GM19043 (cell line): Measurements from ENCODE around the gene SUSD5.
"Not testable (repeated sequence)": the region's sequence is repeated elsewhere in the genome, so short reads cannot be mapped to it uniquely, and the experiment has no call there.

ENCODE experiments used
- ATAC-seq: cut with Tn5 transposase; IDR thresholded peaks from one replicate; pipeline ENCODE4 v1.9.1; 2021; ENCODE audit warnings: low read depth; ENCODE audit not compliant: unreplicated experiment

Gene SUSD5

GRCh38 chr3:33153782-33154181 lies 64.8 kb downstream of the SUSD5 start:
- ATAC-seq, result no peak

GRCh38 chr3:33152363-33153360 lies 65.9 kb downstream of the SUSD5 start:
- no peak for ATAC-seq

- ATAC-seq, result no peak
Measured at GRCh38 chr3:33149342-33149741, 69.3 kb downstream of the SUSD5 start.

GRCh38 chr3:33146791-33147445 lies 71.7 kb downstream of the SUSD5 start:
- no peak for ATAC-seq

- ATAC-seq, result no peak
Measured at GRCh38 chr3:33145901-33146580, 72.6 kb downstream of the SUSD5 start.

- no peak for ATAC-seq
Measured at GRCh38 chr3:33145221-33145900, 73.2 kb downstream of the SUSD5 start.

GRCh38 chr3:33144433-33144832 lies 74.2 kb downstream of the SUSD5 start:
- no peak for ATAC-seq

GRCh38 chr3:33141006-33141405 lies 77.6 kb downstream of the SUSD5 start:
- ATAC-seq, result no peak

GRCh38 chr3:33139996-33140395 lies 78.6 kb downstream of the SUSD5 start:
- no peak for ATAC-seq

- ATAC-seq, result not testable (repeated sequence)
Measured at GRCh38 chr3:33139006-33139623, 79.5 kb downstream of the SUSD5 start.

GRCh38 chr3:33137691-33138090 lies 80.9 kb downstream of the SUSD5 start:
- ATAC-seq, result no peak

- ATAC-seq, result no peak
Measured at GRCh38 chr3:33134026-33134625, 84.5 kb downstream of the SUSD5 start.

GRCh38 chr3:33132019-33132360 lies 86.6 kb downstream of the SUSD5 start:
- no peak for ATAC-seq

- peak; percentile 86 for ATAC-seq
Measured at GRCh38 chr3:33131331-33132018, 87.1 kb downstream of the SUSD5 start.

- ATAC-seq, result no peak
Measured at GRCh38 chr3:33130144-33130543, 88.5 kb downstream of the SUSD5 start.

- ATAC-seq, result no peak
Measured at GRCh38 chr3:33128706-33129105, 89.9 kb downstream of the SUSD5 start.

- ATAC-seq, result no peak
Measured at GRCh38 chr3:33125840-33126239, 92.8 kb downstream of the SUSD5 start.

GRCh38 chr3:33124638-33125037 lies 94.0 kb downstream of the SUSD5 start:
- no peak for ATAC-seq

- no peak for ATAC-seq
Measured at GRCh38 chr3:33122991-33123390, 95.6 kb downstream of the SUSD5 start.
